KMS-11 (cell line): ENCODE measurements around the gene ATG14.

ENCODE experiments used
- H2AFZ ChIP-seq: fragments of 200-600 bp; sonication (generic); 2 replicates; pipeline ENCODE4 v1.6.1; 2016; ENCODE audit warnings: antibody characterized with exemption, mixed run types, low read depth
- H3K27ac ChIP-seq: fragments of 200-600 bp; sonication (generic); 2 replicates; pipeline ENCODE4 v1.6.1; 2016; ENCODE audit warnings: mild to moderate bottlenecking, mixed run types
- H3K27me3 ChIP-seq: fragments of 200-600 bp; sonication (generic); 2 replicates; pipeline ENCODE4 v1.6.1; 2017; ENCODE audit warnings: mild to moderate bottlenecking, low read depth, mixed run types, moderate library complexity; ENCODE audit not compliant: insufficient read depth
- H3K36me3 ChIP-seq: fragments of 200-600 bp; sonication (generic); 2 replicates; pipeline ENCODE4 v1.6.1; 2017; ENCODE audit warnings: mild to moderate bottlenecking, mixed run types; ENCODE audit not compliant: insufficient read depth
- H3K4me1 ChIP-seq: fragments of 200-600 bp; sonication (generic); 2 replicates; pipeline ENCODE4 v1.6.1; 2016; ENCODE audit warnings: mild to moderate bottlenecking, low read depth, mixed run types; ENCODE audit not compliant: poor library complexity, severe bottlenecking
- H3K4me2 ChIP-seq: fragments of 200-600 bp; sonication (generic); 2 replicates; pipeline ENCODE4 v1.7.0; 2016; ENCODE audit warnings: mild to moderate bottlenecking, mixed run types
- H3K4me3 ChIP-seq: fragments of 200-600 bp; sonication (generic); IDR thresholded peaks from 2 replicates; pipeline ENCODE4 v1.6.1; 2017; ENCODE audit warnings: low read depth, low read length, mixed read lengths; ENCODE audit not compliant: insufficient read depth
- H3K79me2 ChIP-seq: fragments of 200-600 bp; sonication (generic); 2 replicates; pipeline ENCODE4 v1.6.1; 2016; ENCODE audit warnings: low read depth, mixed run types; ENCODE audit not compliant: insufficient read depth
- H3K9ac ChIP-seq: fragments of 200-600 bp; sonication (generic); 2 replicates; pipeline ENCODE4 v1.6.1; 2016; ENCODE audit warnings: mild to moderate bottlenecking, mixed run types
- H4K20me1 ChIP-seq: fragments of 200-600 bp; sonication (generic); 2 replicates; pipeline ENCODE4 v1.6.1; 2016; ENCODE audit warnings: mild to moderate bottlenecking, mixed run types; ENCODE audit not compliant: insufficient read depth
- CTCF ChIP-seq: fragments of 200-600 bp; sonication (generic); conservative IDR thresholded peaks from 2 replicates; pipeline ENCODE4 v1.6.1; 2017; ENCODE audit warnings: low read depth, mild to moderate bottlenecking, antibody characterized with exemption, low read length, moderate library complexity, mixed read lengths

ATG14 gene

DNA sequence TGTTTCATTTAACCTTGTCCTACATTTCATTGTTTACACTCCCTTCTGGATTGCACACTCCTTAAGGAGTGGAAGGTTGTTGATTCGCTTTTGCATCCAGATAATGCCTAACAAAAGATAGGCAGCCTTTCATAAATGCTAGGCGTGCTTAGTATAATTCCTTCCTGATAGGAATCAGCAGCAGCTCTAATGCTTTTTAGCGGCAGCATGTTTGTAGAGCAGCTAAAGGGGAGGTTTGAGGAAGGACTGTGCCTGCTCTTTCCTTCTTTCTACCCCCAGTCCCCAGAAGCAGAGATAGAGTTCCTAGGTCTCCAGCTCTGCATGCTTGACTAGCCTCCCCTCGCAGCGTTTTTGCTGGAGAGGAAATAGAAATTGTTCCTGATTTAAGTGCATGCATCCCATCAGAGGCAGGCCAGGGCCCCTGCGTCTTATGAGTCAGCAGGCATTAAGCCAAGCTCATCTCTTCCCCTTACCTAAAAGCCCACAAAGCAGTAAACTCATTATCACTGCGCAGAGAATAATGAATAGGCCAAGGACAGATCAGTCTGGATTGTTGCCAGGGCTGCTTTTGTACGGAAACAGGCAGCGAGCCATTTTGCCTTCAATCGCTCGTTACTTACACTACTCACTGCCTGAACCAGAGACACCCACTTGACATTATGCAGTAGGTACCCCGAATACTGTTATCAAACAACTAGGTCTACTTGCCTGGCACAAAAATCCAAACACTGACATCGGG is 42.8 kb upstream of the ATG14 start:
- Histone ChIP-seq H3K4me1 (no peaks in the 10 kb centered on the region), H2AFZ (no peak overlapping the region), H3K79me2 (no peaks in the 10 kb centered on the region), H3K4me3 (no peak overlapping the region), H3K27ac (no peak overlapping the region), H4K20me1 (no peaks in the 10 kb centered on the region), H3K4me2 (no peak overlapping the region), H3K27me3 (no peaks in the 10 kb centered on the region), H3K9ac (no peak overlapping the region), H3K36me3 (no peaks in the 10 kb centered on the region)
- TF ChIP-seq CTCF = no peak

DNA sequence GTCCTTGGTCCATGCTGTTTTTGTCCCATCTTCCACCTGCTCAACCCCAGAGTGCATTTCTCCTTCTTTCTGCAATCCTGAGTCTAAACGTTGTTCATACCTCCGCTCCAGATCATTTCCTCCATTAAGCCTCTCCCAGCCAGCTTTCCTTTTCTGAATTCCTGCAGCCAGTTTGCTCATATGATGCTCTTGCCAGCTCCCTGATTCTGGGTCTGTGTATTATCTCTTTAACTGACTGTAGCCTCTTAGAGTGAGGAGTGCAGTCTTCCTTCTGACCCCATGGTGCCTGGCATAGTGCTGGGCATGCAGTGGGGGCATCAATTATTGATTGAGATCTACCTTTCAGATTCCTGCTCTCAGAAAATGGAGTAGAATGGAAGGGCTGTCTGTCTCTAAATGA is 40.3 kb upstream of the ATG14 start:
- H3K4me2 ChIP-seq = no peak overlapping the region
- H3K36me3 ChIP-seq = no peaks in the 10 kb centered on the region
- H2AFZ ChIP-seq = no peak overlapping the region
- no peak overlapping the region for H3K27ac ChIP-seq
- H3K79me2 ChIP-seq = no peaks in the 10 kb centered on the region
- H4K20me1 ChIP-seq = no peaks in the 10 kb centered on the region
- no peaks in the 10 kb centered on the region for H3K4me1 ChIP-seq
- H3K4me3 ChIP-seq = no peak overlapping the region
- H3K9ac ChIP-seq = no peak overlapping the region
- TF ChIP-seq CTCF = no peak
- no peaks in the 10 kb centered on the region for H3K27me3 ChIP-seq

DNA sequence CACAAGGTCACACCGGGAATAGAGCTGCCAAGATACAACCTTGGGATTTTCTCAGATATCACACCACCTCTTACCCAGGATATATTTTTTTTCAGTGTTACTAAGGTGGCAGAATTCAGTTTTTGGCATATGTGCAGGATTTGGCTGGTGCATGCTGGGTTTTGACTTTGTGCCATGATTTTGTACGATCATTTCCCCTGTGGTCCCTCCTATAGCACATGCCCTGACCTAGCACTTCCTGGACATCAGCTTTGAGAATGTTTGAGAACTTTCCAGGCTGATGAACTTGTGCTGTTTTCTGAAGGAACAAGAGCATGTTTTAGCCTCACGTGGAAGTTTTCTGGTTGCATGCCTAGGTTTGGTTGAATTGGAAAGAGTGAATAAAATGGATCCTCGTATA is 39.8 kb upstream of the ATG14 start:
- H2AFZ ChIP-seq = no peak overlapping the region
- H3K4me3 ChIP-seq = no peak overlapping the region
- H3K27ac ChIP-seq = no peak overlapping the region
- H4K20me1 ChIP-seq = no peaks in the 10 kb centered on the region
- H3K79me2 ChIP-seq = no peaks in the 10 kb centered on the region
- H3K4me2 ChIP-seq = no peak overlapping the region
- no peak for TF ChIP-seq CTCF
- H3K4me1 ChIP-seq = no peaks in the 10 kb centered on the region
- no peaks in the 10 kb centered on the region for H3K36me3 ChIP-seq
- H3K27me3 ChIP-seq = no peaks in the 10 kb centered on the region
- H3K9ac ChIP-seq = no peak overlapping the region

GRCh38 chr14:55450987-55451386 is 39.4 kb upstream of the ATG14 start:
- Histone ChIP-seq H3K4me2 (no peak overlapping the region), H2AFZ (no peak overlapping the region), H3K27me3 (no peaks in the 10 kb centered on the region), H4K20me1 (no peaks in the 10 kb centered on the region), H3K9ac (no peak overlapping the region), H3K79me2 (no peaks in the 10 kb centered on the region), H3K4me1 (no peaks in the 10 kb centered on the region), H3K4me3 (no peak overlapping the region), H3K27ac (no peak overlapping the region), H3K36me3 (no peaks in the 10 kb centered on the region)
- no peak for TF ChIP-seq CTCF
